ENCODE results near the gene TGFBR1. TPM values are rescaled to one million over a fixed set of nuclear protein-coding genes. Genes with fewer than 3 reads are reported as not detected.

Gene TGFBR1
- total RNA-seq, 1 experiment from 2014 or later, result 54.8 TPM

DNA sequence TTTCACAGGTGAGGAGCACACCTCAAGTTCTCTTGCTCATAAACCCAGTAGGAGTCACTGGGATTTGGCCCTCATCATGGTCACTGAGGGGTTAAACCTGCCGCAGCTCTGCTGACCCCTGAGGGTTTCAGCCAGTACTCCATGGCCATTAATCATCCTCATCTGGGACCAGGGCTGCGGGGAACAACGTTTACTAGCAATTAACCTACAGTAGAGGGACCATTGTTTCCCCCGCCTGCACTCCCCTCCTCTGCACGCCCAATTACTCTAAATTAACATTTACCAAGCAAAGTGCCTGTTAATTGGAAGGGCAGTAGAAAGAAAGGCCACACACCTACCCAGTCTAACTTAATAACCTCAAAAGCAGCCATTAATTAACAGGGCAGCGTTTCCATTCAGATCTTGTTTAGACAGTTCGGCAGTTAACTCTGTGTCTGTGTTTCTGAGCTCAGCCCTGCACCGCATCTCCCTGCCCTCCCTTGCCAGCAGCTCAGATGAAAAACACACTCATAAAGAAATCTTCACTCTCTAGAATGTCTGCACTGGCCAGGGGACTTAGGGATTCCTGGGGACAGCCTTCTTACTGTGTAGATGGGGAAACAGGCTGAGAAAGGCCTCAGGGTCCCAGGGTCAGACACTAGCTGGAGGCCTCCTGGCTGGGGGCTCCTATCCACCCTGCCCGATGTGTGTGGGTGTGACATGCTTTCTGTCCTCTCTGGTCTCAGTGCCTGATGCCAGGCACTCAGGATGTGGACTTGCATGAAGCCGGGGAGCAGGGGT, 65.3 kb downstream of the TGFBR1 start:
- DNase-seq (ENCODE audit: low read depth), result peak; percentile 33

DNA sequence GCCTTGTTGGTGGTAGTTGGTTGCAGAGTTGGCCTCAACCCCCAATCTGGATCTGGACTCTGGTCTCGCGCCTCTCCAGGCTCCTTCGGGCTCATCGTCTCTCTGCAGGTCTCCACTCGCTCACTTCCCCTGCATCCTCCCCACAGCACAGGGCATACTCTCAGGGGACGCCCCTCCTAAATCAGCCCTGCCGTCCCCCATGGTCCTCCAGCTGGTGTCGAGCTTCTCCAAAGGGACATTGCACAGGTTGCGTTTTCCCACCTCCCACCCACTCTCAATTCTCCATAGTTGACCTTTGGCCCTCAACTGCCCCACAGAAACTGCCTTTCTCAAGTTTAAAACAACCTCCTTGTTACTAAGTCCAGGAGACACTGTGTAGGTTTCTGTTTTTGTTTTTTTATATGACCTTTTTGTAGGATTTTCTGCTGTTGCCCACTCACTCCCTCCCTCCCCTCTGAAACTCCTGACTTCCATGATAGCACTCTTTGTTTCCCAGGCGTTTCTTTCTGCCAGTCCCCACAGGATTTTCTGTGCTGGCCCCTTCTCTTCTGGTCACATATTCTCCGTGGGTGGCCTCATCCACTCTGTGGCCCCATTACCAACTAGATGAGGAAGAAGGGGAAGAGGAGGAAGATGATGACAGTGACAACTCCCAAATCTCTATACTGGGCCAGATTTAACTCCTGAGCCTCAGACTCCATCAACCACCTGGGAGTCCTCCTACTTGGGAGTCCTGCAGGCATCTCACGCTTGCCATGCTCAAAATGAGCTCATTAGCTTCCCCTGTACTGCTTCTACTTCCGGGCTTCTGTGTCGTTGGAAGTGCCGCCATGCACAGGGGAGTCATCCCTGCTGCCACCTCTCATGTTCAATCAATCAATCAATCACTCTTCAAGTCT, 66.6 kb downstream of the TGFBR1 start:
- no peak for DNase-seq (ENCODE audit: low read depth)

DNA sequence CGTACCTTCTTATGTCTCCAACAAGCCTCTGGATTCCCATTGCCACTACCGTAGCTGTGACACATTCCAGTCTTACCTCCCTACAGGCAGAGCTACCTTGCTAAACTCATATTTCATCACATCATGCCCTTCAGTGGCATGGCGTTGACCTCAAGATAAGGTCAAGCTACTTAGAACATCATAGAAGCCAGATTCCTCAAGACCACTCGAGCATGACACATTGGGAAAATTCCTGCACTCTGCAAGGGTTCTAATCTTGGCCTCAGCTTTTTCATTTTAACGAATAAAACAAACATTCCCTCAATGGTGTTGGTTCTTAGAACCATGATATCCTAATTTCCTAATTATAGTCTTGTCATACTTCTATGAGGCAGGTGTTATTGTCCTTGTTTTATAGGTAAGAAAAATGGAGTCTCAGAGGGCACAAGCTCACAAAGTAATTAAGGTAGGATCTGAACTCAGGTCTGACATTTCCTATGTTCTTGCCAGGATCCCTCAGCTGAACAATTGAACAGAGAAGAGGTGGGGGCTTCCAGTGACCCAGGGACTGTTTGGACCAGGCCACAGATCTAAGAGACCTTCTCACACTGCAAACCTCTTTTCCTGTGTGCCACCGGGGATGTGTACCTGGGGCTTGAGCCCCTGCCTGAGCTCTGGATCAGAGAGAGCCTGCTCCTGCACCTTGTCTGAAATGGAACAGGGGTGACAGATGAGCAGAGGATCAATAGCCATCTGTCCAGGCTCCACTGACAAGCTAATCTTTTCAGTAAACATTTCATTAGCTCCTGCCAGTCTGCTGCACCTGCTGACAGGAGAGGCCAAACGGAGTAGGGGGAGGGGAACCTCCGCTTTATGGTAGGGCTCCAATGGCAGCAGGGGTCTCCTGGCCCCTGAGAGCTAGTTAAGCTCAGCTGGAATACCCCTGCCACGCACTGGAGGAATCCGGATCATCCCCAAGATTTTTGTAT, 67.5 kb downstream of the TGFBR1 start:
- no peak for DNase-seq (ENCODE audit: low read depth)

DNA sequence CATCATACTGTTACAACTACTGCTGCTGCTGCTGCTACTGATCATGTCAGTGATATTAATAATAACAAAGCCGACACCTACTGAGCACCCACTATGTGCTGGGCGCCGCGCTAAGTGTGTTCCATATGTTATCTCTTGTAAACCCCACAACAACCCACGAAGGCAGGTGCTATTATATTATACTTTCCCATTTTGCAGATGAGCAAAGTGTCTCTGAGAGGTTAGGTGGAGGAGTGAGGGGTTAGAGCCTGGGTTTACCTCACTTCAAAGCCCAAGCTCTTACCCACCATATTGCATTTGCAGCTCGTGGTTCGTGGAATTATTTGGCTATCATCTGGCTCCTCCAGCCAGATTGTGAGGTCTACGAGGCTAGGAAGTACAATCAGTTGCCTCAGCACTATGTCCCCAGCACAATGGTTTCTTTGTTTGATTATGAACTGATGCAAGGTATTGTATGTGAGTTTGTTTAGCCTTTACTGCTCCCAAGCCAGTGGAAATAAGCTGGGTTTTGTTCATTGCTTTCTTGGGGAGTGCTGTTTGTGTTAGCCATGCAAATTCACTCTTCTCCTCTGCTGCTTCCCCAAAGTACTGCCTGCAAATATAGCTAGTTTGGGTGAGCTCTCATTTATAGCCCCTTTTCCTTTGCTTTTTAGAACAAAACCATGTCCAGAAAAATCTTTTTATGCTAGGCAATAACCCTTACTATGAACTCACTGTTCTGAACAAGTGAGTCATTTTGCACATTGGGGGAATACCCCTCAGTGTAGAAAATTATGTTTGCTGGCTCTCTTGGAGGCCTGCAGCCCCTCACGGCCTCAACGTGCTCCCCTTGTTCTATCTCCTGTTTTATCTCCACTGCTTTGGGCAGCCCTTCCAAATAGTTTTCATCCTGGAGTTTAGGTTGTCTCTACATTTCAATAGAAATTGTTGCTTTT, 68.9 kb downstream of the TGFBR1 start:
- peak; percentile 30 for DNase-seq (ENCODE audit: low read depth)

DNA sequence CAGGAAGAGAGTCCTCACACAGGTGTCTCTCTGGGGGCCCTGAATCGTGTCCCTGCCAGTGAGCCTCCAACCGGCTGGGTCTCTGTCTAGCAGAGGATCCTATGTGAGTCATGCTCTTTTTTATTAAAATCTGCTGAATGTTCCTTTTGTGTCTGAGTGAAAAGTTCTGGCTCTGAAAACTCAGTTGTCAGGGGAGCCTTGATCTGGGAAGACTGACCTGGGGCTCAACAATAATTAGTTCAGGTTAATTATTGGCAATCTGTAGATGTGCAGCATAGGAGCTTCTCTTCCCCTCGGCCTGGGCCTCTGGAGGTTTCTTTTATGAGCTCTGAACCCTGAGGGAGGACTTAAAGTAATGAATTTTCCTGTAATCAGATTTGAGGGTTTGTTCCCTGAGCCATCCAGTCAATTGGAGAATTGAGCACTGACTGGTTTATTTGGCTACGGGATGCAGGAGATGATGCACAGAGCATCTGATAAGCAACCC, 71.7 kb downstream of the TGFBR1 start:
- DNase-seq (ENCODE audit: low read depth), result no peak

DNA sequence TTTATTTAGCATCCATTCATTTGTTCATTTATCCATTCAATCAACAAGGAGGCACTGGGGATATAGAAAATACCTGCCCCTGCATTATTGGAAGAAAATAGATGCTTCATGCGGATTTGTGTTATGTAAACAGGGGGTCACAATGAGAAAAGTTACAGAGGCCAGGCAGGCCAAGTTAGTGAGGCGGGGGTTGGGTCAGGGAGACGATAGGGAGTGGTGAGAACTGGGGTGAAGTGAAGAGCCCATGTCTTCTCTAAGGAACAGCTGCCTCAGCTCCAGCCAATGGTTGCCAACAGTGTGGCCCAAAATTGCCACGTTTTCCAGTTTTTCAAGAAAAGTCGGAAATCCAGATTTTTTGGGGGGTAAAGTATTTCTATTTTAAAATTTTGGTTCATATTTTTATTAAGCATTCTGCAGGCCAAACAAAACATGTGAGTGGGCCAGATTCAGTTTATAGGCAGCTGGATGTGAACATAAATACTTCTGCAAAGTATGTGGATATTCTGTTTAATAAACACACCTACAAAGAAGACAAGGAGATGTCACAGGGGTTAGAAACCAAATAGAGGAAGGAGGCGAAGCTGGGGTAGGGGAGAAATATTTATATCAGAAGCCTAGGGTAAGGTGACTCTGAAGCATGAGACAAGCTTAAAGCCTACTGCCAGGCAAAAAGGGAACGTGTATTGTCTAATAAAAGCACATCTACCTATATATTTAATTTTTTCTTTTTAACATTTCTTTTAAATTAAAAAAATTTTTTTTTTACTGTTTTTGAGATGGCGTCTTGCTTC, 72.9 kb downstream of the TGFBR1 start:
- DNase-seq (ENCODE audit: low read depth), result no peak

DNA sequence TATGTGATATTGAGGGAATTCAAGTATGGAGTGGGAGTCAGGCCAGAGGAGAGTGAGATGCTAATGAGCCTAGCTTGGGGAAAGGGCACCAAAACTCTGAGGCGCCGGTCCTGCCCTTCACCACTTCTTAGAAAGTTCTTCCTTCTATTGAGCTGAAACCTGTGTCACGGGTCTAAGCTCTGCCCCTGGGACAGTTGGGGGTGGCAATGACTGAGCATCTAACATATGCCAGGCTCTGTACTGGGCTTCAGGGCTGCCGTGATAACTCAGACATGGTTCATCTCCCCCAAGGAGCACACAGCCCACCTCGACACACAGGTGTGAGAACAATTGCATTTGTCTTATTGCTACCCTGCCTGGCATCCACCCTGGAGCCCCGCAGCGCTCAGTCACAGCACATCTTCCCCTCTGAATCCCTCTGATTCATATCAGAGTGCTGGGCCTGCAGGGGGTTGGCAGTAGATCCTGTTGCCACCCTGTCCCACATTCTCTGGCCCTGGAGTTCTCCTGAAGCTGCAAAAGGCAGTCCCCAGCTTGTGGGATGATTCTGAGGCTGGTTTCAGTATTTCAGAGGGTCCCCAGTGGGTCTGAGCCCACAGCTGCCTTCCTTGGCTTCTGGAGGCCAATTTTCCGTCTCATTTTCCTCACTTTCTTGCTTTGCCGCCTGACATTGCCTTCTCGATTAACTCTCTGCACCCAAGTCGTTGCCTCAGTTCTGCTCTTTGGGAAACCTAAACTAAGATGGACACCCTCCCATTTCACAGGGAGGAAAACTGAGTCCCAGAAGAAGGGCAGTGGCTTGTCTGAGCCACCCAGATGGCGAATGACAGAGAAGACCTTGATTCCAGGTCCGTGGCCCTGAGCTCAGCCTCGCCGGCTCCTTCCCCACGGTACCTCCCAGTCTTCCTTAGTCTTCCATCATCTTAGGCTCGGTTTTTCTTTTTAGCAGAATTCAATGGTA, 74.3 kb downstream of the TGFBR1 start:
- no peak for DNase-seq (ENCODE audit: low read depth)

DNA sequence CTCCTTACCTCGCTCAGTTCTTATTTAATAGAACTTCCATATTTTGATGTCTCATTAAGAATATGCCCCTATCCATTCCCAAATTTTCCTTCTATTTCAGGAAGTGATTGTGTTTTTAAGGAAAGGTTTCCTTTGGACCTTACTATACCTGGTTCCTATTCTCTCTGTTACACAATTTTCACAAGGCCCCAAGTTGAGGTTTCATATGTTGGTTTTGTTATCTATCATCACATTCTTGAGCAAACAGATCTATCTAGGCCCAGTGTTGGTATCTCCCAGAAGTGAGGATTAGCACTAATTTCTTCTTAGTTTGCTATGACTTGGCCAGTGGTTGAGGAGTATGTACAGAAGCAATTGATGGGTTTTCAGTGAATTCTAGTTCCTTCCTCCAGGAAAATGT, 75.3 kb downstream of the TGFBR1 start:
- no peak for DNase-seq (ENCODE audit: low read depth)

DNA sequence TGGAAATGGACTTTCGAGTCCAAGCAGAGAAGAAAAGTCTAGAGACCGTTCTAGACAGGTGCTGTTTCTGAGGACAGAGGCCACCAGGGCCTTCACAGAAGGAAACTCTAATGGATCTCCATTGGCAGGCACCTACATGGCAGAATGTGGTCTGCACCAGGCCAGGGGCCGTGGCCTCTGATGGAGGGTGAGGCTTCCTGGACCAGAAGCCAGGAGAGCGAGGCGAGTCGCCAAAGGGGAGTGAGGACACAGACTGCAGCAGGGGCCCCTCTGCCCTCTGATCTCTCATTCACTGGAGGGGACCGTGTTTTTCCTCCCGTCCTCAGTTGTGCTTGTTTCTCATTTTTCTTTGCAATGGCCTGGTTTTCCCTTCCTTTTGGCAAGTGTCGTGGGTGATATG, 75.7 kb downstream of the TGFBR1 start:
- DNase-seq (ENCODE audit: low read depth), result no peak

DNA sequence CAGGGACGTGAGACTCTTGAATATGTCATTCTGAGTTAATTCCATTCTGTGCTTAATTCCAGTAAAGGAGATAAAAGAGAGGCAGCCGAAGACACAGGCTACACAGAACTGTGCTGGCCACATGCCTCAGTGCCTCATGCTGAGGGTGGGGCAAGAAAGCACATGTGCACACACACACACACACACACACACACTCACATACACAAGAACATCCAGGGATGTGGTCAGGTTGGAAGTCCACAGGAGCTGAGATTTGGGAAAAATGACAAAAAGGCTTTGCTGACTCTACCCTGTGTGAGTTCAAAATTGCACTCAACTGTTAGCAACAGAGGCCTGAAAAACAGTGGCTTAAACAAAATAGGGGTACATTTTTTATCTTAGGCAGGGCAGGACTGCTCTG, 76.3 kb downstream of the TGFBR1 start:
- peak; percentile 26 for DNase-seq (ENCODE audit: low read depth)

DNA sequence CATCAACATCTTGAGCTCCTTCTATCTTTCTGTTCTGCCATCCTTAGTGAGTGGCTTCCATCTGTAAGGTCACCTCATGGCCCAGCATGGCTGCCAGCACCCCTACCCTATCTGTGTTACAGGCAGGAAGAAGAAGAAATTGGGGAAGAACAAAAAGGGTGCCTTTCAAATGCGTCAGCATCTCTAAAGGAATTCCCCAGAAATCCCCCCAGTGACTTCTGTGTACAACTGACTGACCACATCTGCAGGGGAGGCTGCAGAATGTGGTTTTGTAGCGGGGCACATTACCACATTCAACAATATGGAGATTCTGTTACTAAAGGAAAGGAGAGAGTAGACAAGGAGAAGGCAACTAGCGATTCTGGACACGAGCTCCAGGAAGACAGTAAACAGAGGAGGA, 76.7 kb downstream of the TGFBR1 start:
- DNase-seq (ENCODE audit: low read depth), result peak; percentile 80

DNA sequence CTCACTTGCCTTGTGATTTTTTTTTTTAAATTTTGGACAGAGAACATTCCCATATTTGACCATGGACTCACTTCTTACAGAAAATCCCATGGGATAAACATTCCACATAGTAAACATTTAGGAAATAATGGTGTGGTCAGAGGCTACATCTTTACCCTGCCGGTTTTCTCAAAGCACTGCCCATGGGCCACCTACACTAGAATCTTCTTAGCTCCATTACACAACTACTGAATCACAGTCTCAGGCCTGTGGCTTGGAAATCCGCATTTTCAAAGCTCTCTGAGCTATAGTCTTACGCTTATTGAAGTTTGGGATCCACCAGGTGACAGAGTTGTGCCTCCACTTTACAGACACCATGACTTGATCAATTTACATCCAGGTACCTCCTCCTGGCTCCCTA, 77.4 kb downstream of the TGFBR1 start:
- no peak for DNase-seq (ENCODE audit: low read depth)

DNA sequence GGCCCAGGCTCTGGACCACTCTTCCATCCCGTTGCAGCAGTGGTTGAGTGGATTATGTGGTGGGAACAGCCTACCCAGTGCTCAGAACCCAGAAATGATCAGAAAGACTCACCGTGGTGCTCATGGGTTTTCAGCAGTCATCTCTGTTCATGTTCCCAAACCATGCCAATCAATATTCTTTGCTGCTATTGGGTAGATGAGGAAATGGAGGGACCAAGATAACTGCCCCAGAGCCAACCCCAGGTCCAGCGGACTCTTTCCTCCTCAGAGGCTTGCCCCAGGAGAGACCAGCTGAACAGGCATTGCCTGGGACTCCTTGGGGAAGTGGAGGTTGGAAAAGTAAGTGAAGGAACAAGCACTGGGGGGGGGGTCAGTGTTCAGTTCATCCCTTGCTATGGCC, 78.7 kb downstream of the TGFBR1 start:
- no peak for DNase-seq (ENCODE audit: low read depth)

DNA sequence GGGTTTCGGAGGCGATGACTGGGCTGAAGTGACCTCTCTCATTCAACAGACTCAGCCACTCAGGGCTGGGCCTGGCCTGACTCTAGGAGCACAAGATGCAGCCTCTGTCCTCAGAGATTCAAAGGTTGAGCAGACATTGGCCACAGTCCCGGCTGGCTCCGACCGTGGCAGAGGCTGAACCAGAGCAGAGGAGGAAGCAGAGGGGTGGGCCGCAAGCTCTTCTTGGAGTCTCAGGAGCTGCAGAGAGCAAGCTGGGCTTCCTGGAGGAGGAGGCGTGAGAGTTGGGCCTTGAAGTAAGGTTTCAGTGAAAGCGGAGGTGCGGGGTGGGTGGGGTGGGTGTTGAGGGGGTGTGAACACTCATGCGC, 79.2 kb downstream of the TGFBR1 start:
- DNase-seq (ENCODE audit: low read depth), result no peak

DNA sequence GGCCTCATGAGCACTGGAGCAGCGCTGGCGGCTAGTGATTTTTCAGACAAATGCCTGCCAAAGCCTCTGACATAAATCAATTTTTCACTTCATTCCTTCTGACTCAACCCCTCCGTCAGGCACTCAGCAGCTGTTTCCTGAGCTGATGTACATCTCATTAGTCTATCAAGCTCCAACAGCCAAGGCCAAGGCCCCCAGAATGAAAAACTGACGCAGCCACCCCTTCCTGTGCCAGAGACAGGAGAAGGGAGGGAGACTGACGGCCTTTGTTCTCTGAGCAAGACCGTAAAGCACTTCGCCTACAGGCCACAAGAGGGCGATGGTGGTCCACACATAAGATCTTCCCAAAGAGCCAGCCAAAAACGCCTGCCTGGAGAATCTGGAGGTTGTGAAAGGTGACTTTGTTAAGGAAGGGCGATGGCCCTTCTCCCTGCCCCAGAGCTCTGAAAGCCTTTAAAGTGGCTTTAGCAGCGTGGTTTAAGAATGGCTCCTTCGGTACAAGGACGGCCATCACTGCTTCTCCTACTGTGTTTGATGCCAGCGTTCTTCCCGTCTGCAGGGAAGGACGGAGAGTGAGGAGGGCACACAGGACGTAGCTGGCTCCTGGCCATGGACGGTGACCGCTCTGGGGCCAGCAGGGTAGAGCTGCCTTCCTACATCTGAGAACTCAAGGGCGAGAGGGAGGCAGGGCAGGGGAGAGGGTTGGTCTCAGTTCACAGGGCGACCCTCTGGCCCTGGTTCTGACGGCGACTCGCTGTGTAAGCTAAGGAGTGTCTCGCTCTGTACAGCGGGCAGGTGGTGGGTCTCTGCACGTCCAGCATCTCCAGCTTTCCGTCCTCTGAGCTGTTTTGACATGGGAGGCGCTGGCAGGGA, 79.8 kb downstream of the TGFBR1 start:
- peak; percentile 91 for DNase-seq (ENCODE audit: low read depth)

DNA sequence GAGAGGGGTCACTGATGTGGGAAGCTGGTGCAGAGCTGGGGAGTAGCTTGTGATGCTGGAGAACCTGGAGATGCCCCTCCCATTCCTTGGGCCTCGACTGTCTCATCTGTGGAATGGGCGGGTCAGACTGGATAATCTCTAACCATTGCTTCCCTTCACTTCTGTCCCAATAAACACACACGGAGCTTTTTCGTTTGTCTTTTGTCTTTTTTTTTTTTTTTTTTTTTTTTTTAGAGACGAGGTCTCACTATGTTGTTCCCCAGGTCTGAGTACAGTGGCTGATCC, 80.4 kb downstream of the TGFBR1 start:
- DNase-seq (ENCODE audit: low read depth), result no peak

DNA sequence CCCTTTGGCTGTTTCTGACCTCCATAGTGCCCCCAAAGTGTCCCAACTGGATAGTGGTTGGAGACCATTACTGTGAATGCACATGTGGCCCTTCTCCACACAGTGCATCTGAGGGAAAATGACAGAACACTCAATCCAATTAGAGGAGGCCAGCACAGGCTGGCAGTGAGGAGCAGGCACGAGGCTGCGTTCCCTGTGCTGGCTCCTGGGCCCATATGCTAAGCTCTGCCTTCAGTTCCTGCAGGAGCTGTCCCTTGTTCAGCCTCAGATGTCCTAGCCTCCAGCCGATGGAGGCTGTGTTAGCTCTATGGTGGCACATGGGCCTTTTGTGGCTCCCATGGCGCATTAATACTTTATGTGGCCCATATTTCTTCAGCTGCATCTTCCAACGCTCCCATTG, 81.0 kb downstream of the TGFBR1 start:
- no peak for DNase-seq (ENCODE audit: low read depth)

DNA sequence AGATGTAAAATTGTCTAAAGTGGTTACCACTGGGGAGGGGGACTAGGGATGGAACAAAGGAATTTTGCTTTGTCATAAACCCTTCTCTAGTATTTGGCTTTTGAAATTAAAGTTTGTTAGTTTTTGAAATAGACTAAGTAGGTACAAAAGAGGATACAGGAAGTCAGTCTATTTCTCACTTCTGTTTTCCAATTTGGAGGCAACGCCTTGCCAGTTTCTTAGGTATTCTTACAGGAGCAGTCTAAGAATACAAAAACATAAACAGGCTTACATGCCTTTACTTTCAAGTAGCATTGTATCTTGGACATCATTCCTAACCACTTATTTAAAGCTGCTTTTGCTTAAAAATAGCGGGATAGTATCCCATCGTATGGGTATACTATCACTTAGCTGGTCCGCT, 82.4 kb downstream of the TGFBR1 start:
- no peak for DNase-seq (ENCODE audit: low read depth)

Measured in RPMI7951 (cell line).